Endothelial cell (in vitro differentiated cells): ENCODE results near the gene ABAT. TPM values are rescaled to one million over a fixed set of nuclear protein-coding genes. Genes with fewer than 3 reads are reported as not detected.

ENCODE experiments used
- DNase-seq: peaks from one replicate; pipeline ENCODE4 v3.0.0; 2021; ENCODE audit warnings: low spot score
- H3K27ac Mint-ChIP-seq: one replicate; pipeline ENCODE4 v1.8.0; 2021; ENCODE audit warnings: mixed read lengths, inconsistent platforms; ENCODE audit not compliant: unreplicated experiment
- H3K27me3 Mint-ChIP-seq: one replicate; pipeline ENCODE4 v1.8.0; 2021; ENCODE audit warnings: mild to moderate bottlenecking, moderate library complexity, mixed read lengths, inconsistent platforms; ENCODE audit not compliant: unreplicated experiment
- H3K36me3 Mint-ChIP-seq: one replicate; pipeline ENCODE4 v1.8.0; 2021; ENCODE audit warnings: mild to moderate bottlenecking, low read depth, mixed read lengths, inconsistent platforms; ENCODE audit not compliant: unreplicated experiment
- H3K4me1 Mint-ChIP-seq: one replicate; pipeline ENCODE4 v1.8.0; 2021; ENCODE audit warnings: mild to moderate bottlenecking, mixed read lengths, inconsistent platforms; ENCODE audit not compliant: unreplicated experiment
- H3K4me3 Mint-ChIP-seq: one replicate; pipeline ENCODE4 v1.8.0; 2021; ENCODE audit warnings: mild to moderate bottlenecking, mixed read lengths, inconsistent platforms; ENCODE audit not compliant: unreplicated experiment
- H3K9me3 Mint-ChIP-seq: one replicate; pipeline ENCODE4 v1.8.0; 2021; ENCODE audit warnings: mixed read lengths, inconsistent platforms; ENCODE audit not compliant: unreplicated experiment
- CTCF ChIP-seq: fragments of 200-600 bp; sonication (generic); IDR thresholded peaks from one replicate; pipeline ENCODE4 v1.5.0; 2021; ENCODE audit warnings: antibody characterized with exemption; ENCODE audit not compliant: unreplicated experiment
- total RNA-seq: library from RNA; stranded (reverse); fragmentation: NEBNext Ultra II Directional; extraction: Animal tissue kit (Norgen Biotek cat#: 25700); gene quantifications from one replicate; pipeline ENCODE4 v1.2.1, GENCODE V29; 2021; ENCODE audit not compliant: unreplicated experiment

The ABAT gene
- total RNA-seq, 1 donor from 2014 or later = 1.6 TPM

- Mint-ChIP-seq H3K9me3 (no peaks in the 10 kb centered on the region), H3K27me3 (no peaks in the 10 kb centered on the region), H3K27ac (no peak overlapping the region), H3K4me1 (no peaks in the 10 kb centered on the region), H3K36me3 (peaks cover 43% of the 10 kb centered on the region), H3K4me3 (no peak overlapping the region)
- TF ChIP-seq CTCF = no peak
- DNase-seq = no peak
Measured at GRCh38 chr16:8816967-8817655, 142.7 kb downstream of the ABAT start.

- Mint-ChIP-seq H3K4me1 (peaks cover 6% of the 10 kb centered on the region), H3K9me3 (no peaks in the 10 kb centered on the region), H3K27ac (no peak overlapping the region), H3K4me3 (no peak overlapping the region), H3K36me3 (peaks cover 36% of the 10 kb centered on the region), H3K27me3 (no peaks in the 10 kb centered on the region)
- no peak for DNase-seq
- TF ChIP-seq CTCF = no peak
Measured at GRCh38 chr16:8818504-8819270, 144.3 kb downstream of the ABAT start.

GRCh38 chr16:8819411-8820034 lies 145.1 kb downstream of the ABAT start:
- H3K4me3 Mint-ChIP-seq = no peak overlapping the region
- no peaks in the 10 kb centered on the region for H3K9me3 Mint-ChIP-seq
- H3K27me3 Mint-ChIP-seq = no peaks in the 10 kb centered on the region
- no peak overlapping the region for H3K27ac Mint-ChIP-seq
- H3K4me1 Mint-ChIP-seq = peaks cover 6% of the 10 kb centered on the region
- DNase-seq = no peak
- peaks cover 32% of the 10 kb centered on the region for H3K36me3 Mint-ChIP-seq
- no peak for TF ChIP-seq CTCF

- TF ChIP-seq CTCF = no peak
- Mint-ChIP-seq H3K4me1 (peaks cover 6% of the 10 kb centered on the region), H3K27ac (no peak overlapping the region), H3K27me3 (no peaks in the 10 kb centered on the region), H3K4me3 (no peak overlapping the region), H3K36me3 (peaks cover 16% of the 10 kb centered on the region), H3K9me3 (no peaks in the 10 kb centered on the region)
- no peak for DNase-seq
Measured at GRCh38 chr16:8822403-8822802, 148.0 kb downstream of the ABAT start.
